KMS-11 (cell line): ENCODE measurements around the gene CFAP221.

Source experiments
- H2AFZ ChIP-seq: fragments of 200-600 bp; sonication (generic); 2 replicates; pipeline ENCODE4 v1.6.1; 2016; ENCODE audit warnings: antibody characterized with exemption, mixed run types, low read depth
- H3K27ac ChIP-seq: fragments of 200-600 bp; sonication (generic); 2 replicates; pipeline ENCODE4 v1.6.1; 2016; ENCODE audit warnings: mild to moderate bottlenecking, mixed run types
- H3K27me3 ChIP-seq: fragments of 200-600 bp; sonication (generic); 2 replicates; pipeline ENCODE4 v1.6.1; 2017; ENCODE audit warnings: mild to moderate bottlenecking, low read depth, mixed run types, moderate library complexity; ENCODE audit not compliant: insufficient read depth
- H3K36me3 ChIP-seq: fragments of 200-600 bp; sonication (generic); 2 replicates; pipeline ENCODE4 v1.6.1; 2017; ENCODE audit warnings: mild to moderate bottlenecking, mixed run types; ENCODE audit not compliant: insufficient read depth
- H3K4me1 ChIP-seq: fragments of 200-600 bp; sonication (generic); 2 replicates; pipeline ENCODE4 v1.6.1; 2016; ENCODE audit warnings: mild to moderate bottlenecking, low read depth, mixed run types; ENCODE audit not compliant: poor library complexity, severe bottlenecking
- H3K4me2 ChIP-seq: fragments of 200-600 bp; sonication (generic); 2 replicates; pipeline ENCODE4 v1.7.0; 2016; ENCODE audit warnings: mild to moderate bottlenecking, mixed run types
- H3K4me3 ChIP-seq: fragments of 200-600 bp; sonication (generic); IDR thresholded peaks from 2 replicates; pipeline ENCODE4 v1.6.1; 2017; ENCODE audit warnings: low read depth, low read length, mixed read lengths; ENCODE audit not compliant: insufficient read depth
- H3K79me2 ChIP-seq: fragments of 200-600 bp; sonication (generic); 2 replicates; pipeline ENCODE4 v1.6.1; 2016; ENCODE audit warnings: low read depth, mixed run types; ENCODE audit not compliant: insufficient read depth
- H3K9ac ChIP-seq: fragments of 200-600 bp; sonication (generic); 2 replicates; pipeline ENCODE4 v1.6.1; 2016; ENCODE audit warnings: mild to moderate bottlenecking, mixed run types
- H4K20me1 ChIP-seq: fragments of 200-600 bp; sonication (generic); 2 replicates; pipeline ENCODE4 v1.6.1; 2016; ENCODE audit warnings: mild to moderate bottlenecking, mixed run types; ENCODE audit not compliant: insufficient read depth
- TF ChIP-seq, protein P1 (sequence below): fragments of 200-600 bp; sonication (generic); conservative IDR thresholded peaks from 2 replicates; pipeline ENCODE4 v1.6.1; 2017; ENCODE audit warnings: low read depth, mild to moderate bottlenecking, antibody characterized with exemption, low read length, moderate library complexity, mixed read lengths

The CFAP221 gene

GRCh38 chr2:119549241-119549640 lies 5.0 kb downstream of the CFAP221 start:
- H3K27me3 ChIP-seq = no peaks in the 10 kb centered on the region
- no peak overlapping the region for H3K27ac ChIP-seq
- TF ChIP-seq, protein P1, sequence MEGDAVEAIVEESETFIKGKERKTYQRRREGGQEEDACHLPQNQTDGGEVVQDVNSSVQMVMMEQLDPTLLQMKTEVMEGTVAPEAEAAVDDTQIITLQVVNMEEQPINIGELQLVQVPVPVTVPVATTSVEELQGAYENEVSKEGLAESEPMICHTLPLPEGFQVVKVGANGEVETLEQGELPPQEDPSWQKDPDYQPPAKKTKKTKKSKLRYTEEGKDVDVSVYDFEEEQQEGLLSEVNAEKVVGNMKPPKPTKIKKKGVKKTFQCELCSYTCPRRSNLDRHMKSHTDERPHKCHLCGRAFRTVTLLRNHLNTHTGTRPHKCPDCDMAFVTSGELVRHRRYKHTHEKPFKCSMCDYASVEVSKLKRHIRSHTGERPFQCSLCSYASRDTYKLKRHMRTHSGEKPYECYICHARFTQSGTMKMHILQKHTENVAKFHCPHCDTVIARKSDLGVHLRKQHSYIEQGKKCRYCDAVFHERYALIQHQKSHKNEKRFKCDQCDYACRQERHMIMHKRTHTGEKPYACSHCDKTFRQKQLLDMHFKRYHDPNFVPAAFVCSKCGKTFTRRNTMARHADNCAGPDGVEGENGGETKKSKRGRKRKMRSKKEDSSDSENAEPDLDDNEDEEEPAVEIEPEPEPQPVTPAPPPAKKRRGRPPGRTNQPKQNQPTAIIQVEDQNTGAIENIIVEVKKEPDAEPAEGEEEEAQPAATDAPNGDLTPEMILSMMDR = no peak
- H3K79me2 ChIP-seq = no peaks in the 10 kb centered on the region
- no peak overlapping the region for H3K9ac ChIP-seq
- H3K36me3 ChIP-seq = no peaks in the 10 kb centered on the region
- H4K20me1 ChIP-seq = no peaks in the 10 kb centered on the region
- H2AFZ ChIP-seq = no peak overlapping the region
- no peak overlapping the region for H3K4me2 ChIP-seq
- H3K4me1 ChIP-seq = no peaks in the 10 kb centered on the region
- H3K4me3 ChIP-seq = no peak overlapping the region

GRCh38 chr2:119550346-119550745 lies 6.1 kb downstream of the CFAP221 start:
- H3K27ac ChIP-seq = no peak overlapping the region
- no peaks in the 10 kb centered on the region for H3K4me1 ChIP-seq
- no peaks in the 10 kb centered on the region for H3K27me3 ChIP-seq
- no peaks in the 10 kb centered on the region for H3K36me3 ChIP-seq
- no peak overlapping the region for H3K9ac ChIP-seq
- no peaks in the 10 kb centered on the region for H4K20me1 ChIP-seq
- no peaks in the 10 kb centered on the region for H3K79me2 ChIP-seq
- no peak overlapping the region for H3K4me3 ChIP-seq
- TF ChIP-seq, protein P1 = no peak
- no peak overlapping the region for H3K4me2 ChIP-seq
- H2AFZ ChIP-seq = no peak overlapping the region

GRCh38 chr2:119550856-119551255 lies 6.6 kb downstream of the CFAP221 start:
- no peaks in the 10 kb centered on the region for H3K27me3 ChIP-seq
- H3K36me3 ChIP-seq = no peaks in the 10 kb centered on the region
- no peak overlapping the region for H2AFZ ChIP-seq
- no peak overlapping the region for H3K4me2 ChIP-seq
- no peaks in the 10 kb centered on the region for H3K4me1 ChIP-seq
- no peaks in the 10 kb centered on the region for H4K20me1 ChIP-seq
- H3K9ac ChIP-seq = no peak overlapping the region
- H3K79me2 ChIP-seq = no peaks in the 10 kb centered on the region
- TF ChIP-seq, protein P1 = no peak
- no peak overlapping the region for H3K4me3 ChIP-seq
- H3K27ac ChIP-seq = no peak overlapping the region

DNA sequence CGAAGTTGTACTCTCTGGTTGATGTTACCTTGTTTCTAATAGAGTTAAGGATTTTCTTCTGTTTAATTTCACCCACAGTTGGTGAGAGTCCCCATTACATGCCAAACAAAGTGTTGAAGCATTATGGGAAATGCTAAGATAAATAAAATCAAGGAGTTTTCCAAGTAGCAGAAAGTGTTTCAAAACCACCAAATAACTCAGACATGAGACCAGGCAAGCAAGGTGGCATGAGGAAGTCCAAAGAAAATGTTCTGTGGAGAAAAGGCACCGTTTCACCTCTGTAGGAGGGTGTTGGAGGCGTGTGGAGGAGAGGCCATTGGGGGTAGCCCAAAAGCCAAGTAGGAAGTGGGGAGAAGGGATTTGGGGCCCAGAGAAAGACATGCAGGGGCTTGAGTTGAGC lies 8.7 kb downstream of the CFAP221 start:
- Histone ChIP-seq H3K79me2 (no peaks in the 10 kb centered on the region), H3K4me1 (no peaks in the 10 kb centered on the region), H3K4me2 (no peak overlapping the region), H3K4me3 (no peak overlapping the region), H4K20me1 (no peaks in the 10 kb centered on the region), H2AFZ (no peak overlapping the region), H3K36me3 (no peaks in the 10 kb centered on the region), H3K27ac (no peak overlapping the region), H3K9ac (no peak overlapping the region), H3K27me3 (no peaks in the 10 kb centered on the region)
- TF ChIP-seq, protein P1 = no peak
